ENCODE measurements around the gene MEG3. TPM values are rescaled to one million over a fixed set of nuclear protein-coding genes. Genes with fewer than 3 reads are reported as not detected.
A peak's percentile ranks its signal among the peaks of the same experiment; 100 is the strongest.

The MEG3 gene
- total and polyA plus RNA-seq, 9 of the 15 experiments (the other 6 are each of a cell fraction or from before 2014, with no cell fraction given): 0.10 to 5.3 (median 1.0) TPM; not detected in 1

DNA sequence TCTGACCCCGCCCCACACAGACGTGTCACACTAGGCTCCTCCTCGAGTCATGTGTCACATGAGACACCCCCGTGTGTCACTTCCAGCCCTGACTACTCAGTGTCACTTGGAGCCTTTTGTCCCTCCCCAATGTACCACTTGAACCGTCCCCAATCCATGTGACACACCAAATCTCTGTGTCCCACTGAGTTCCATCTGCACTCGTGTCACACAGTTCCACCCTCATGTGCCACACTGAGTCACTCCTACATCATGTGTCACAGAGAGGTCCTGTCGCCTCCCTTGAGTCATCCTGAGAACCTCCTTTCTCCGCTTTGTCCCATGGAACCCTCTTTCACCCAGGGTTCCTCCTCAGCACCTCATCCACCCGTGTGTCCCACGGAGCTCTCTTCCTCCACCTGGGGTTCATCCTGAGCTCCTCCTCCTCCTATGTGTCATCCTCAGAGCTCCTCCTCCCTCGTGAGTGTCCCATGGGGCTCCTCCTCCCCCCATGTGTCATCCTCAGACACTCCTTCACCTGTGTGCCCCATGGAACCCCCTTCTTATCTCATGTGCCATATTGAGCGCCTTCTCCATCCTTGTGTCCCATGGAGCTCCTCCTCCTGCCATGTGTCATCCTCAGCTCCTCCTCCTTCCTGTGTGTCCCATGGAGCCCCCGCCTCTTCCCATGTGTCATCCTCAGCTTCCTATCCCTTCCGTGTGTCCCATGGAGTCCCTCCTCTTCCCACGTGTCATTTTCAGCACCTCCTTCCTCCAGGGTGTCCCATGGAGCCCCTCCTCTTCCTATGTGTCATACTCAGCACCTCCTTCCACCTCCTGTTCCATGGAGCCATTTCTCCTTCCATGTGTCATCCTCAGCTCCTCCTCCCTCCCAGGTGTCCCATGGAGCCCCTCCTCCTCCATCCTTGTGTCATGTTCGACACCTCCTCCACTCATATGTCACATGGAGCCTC is 45.6 kb downstream of the MEG3 start (continued):
- TF ChIP-seq, protein P1, sequence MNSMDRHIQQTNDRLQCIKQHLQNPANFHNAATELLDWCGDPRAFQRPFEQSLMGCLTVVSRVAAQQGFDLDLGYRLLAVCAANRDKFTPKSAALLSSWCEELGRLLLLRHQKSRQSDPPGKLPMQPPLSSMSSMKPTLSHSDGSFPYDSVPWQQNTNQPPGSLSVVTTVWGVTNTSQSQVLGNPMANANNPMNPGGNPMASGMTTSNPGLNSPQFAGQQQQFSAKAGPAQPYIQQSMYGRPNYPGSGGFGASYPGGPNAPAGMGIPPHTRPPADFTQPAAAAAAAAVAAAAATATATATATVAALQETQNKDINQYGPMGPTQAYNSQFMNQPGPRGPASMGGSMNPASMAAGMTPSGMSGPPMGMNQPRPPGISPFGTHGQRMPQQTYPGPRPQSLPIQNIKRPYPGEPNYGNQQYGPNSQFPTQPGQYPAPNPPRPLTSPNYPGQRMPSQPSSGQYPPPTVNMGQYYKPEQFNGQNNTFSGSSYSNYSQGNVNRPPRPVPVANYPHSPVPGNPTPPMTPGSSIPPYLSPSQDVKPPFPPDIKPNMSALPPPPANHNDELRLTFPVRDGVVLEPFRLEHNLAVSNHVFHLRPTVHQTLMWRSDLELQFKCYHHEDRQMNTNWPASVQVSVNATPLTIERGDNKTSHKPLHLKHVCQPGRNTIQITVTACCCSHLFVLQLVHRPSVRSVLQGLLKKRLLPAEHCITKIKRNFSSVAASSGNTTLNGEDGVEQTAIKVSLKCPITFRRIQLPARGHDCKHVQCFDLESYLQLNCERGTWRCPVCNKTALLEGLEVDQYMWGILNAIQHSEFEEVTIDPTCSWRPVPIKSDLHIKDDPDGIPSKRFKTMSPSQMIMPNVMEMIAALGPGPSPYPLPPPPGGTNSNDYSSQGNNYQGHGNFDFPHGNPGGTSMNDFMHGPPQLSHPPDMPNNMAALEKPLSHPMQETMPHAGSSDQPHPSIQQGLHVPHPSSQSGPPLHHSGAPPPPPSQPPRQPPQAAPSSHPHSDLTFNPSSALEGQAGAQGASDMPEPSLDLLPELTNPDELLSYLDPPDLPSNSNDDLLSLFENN (IDR thresholded peaks at IDR 0.05; ENCODE audit: low read depth in 2 of 2, low read length in 2 of 2): no peak
- TF ChIP-seq ZNF263 (CRISPR knock-in tag; IDR thresholded peaks at IDR 0.05; ENCODE audit: borderline replicate concordance) (peak; percentile 93), TOE1 (IDR thresholded peaks at IDR 0.05; ENCODE audit: borderline replicate concordance) (peak; percentile 81), TOE1 (CRISPR knock-in tag; IDR thresholded peaks at IDR 0.05; ENCODE audit: borderline replicate concordance, low read depth) (no peak), CEBPG (CRISPR knock-in tag; IDR thresholded peaks at IDR 0.05) (peak; percentile 16; the same call in 1 of the 2 replicates), CEBPG (tag; conservative IDR thresholded peaks at IDR 0.05 in 1 of 2, IDR thresholded peaks at IDR 0.05 in 1 of 2) (no peak), POLR2AphosphoS2 (IDR thresholded peaks at IDR 0.05; ENCODE audit: low read length) (no peak), FOXM1 (IDR thresholded peaks at IDR 0.05; ENCODE audit: low read depth) (no peak), FOXM1 (CRISPR knock-in tag; IDR thresholded peaks at IDR 0.05; ENCODE audit: low read depth) (0 out of 2 replicates have a peak, but pooled peaks have one; percentile 43), RBM25 (IDR thresholded peaks at IDR 0.05; ENCODE audit: low read depth, low read length, severe bottlenecking) (no peak), ETV5 (CRISPR knock-in tag; IDR thresholded peaks at IDR 0.05; ENCODE audit: low read depth) (0 out of 2 replicates have a peak, but pooled peaks have one; percentile 27), KAT7 (CRISPR knock-in tag; IDR thresholded peaks at IDR 0.05; ENCODE audit: borderline replicate concordance) (no peak), RBM39 (optimal IDR thresholded peaks at IDR 0.05; ENCODE audit: low read depth, low read length) (no peak)
- TF ChIP-seq, protein P2, sequence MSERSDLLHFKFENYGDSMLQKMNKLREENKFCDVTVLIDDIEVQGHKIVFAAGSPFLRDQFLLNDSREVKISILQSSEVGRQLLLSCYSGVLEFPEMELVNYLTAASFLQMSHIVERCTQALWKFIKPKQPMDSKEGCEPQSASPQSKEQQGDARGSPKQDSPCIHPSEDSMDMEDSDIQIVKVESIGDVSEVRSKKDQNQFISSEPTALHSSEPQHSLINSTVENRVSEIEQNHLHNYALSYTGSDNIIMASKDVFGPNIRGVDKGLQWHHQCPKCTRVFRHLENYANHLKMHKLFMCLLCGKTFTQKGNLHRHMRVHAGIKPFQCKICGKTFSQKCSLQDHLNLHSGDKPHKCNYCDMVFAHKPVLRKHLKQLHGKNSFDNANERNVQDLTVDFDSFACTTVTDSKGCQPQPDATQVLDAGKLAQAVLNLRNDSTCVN (CRISPR knock-in tag; IDR thresholded peaks at IDR 0.05): no peak
- TF ChIP-seq, protein P3, sequence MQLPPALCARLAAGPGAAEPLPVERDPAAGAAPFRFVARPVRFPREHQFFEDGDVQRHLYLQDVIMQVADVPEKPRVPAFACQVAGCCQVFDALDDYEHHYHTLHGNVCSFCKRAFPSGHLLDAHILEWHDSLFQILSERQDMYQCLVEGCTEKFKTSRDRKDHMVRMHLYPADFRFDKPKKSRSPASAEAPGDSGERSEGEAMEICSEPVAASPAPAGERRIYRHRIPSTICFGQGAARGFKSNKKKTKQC (CRISPR knock-in tag; IDR thresholded peaks at IDR 0.05): no peak
- TF ChIP-seq, protein P4, sequence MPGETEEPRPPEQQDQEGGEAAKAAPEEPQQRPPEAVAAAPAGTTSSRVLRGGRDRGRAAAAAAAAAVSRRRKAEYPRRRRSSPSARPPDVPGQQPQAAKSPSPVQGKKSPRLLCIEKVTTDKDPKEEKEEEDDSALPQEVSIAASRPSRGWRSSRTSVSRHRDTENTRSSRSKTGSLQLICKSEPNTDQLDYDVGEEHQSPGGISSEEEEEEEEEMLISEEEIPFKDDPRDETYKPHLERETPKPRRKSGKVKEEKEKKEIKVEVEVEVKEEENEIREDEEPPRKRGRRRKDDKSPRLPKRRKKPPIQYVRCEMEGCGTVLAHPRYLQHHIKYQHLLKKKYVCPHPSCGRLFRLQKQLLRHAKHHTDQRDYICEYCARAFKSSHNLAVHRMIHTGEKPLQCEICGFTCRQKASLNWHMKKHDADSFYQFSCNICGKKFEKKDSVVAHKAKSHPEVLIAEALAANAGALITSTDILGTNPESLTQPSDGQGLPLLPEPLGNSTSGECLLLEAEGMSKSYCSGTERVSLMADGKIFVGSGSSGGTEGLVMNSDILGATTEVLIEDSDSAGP (CRISPR knock-in tag; IDR thresholded peaks at IDR 0.05): no peak
- TF ChIP-seq, protein P5, sequence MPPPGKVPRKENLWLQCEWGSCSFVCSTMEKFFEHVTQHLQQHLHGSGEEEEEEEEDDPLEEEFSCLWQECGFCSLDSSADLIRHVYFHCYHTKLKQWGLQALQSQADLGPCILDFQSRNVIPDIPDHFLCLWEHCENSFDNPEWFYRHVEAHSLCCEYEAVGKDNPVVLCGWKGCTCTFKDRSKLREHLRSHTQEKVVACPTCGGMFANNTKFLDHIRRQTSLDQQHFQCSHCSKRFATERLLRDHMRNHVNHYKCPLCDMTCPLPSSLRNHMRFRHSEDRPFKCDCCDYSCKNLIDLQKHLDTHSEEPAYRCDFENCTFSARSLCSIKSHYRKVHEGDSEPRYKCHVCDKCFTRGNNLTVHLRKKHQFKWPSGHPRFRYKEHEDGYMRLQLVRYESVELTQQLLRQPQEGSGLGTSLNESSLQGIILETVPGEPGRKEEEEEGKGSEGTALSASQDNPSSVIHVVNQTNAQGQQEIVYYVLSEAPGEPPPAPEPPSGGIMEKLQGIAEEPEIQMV (tag; conservative IDR thresholded peaks at IDR 0.05; ENCODE audit: low read depth): no peak

Measured in K562 (cell line).